ENCODE data around the gene EPB42. TPM values are rescaled to one million over a fixed set of nuclear protein-coding genes. Genes with fewer than 3 reads are reported as not detected.

The EPB42 gene
- total RNA-seq, 1 donor from 2014 or later = not detected

DNA sequence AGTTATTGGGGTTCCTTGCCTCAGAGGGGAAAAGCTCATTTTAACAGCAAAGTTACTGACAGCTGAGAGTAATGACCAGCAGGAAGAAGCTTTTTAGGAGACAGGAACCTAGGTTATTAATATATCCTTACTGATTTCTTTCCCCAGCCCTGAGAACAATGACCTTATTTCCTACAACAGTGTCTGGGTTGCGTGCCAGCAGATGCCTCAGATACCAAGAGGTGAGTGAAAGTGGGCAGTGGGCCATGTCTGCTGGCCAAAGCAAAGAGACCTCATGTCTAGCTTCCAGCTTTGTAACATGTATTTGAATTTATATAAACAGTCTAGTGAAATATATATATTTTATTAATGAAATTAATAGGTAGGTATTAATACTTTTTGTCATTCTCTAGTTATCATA is 30.6 kb downstream of the EPB42 start:
- Mint-ChIP-seq H3K4me1 (ENCODE audit: low read depth) (peaks cover 33% of the 10 kb centered on the region), H3K27me3 (ENCODE audit: low read depth) (no peaks in the 10 kb centered on the region), H3K4me3 (ENCODE audit: unreplicated experiment) (no peak overlapping the region), H3K36me3 (ENCODE audit: low read depth) (peaks cover 23% of the 10 kb centered on the region), H3K9me3 (ENCODE audit: low read depth) (no peaks in the 10 kb centered on the region), H3K27ac (ENCODE audit: unreplicated experiment) (no peak overlapping the region)
- DNase-seq (ENCODE audit: low spot score) = no peak
- TF ChIP-seq, protein P1, sequence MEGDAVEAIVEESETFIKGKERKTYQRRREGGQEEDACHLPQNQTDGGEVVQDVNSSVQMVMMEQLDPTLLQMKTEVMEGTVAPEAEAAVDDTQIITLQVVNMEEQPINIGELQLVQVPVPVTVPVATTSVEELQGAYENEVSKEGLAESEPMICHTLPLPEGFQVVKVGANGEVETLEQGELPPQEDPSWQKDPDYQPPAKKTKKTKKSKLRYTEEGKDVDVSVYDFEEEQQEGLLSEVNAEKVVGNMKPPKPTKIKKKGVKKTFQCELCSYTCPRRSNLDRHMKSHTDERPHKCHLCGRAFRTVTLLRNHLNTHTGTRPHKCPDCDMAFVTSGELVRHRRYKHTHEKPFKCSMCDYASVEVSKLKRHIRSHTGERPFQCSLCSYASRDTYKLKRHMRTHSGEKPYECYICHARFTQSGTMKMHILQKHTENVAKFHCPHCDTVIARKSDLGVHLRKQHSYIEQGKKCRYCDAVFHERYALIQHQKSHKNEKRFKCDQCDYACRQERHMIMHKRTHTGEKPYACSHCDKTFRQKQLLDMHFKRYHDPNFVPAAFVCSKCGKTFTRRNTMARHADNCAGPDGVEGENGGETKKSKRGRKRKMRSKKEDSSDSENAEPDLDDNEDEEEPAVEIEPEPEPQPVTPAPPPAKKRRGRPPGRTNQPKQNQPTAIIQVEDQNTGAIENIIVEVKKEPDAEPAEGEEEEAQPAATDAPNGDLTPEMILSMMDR (IDR thresholded peaks at IDR 0.05) = no peak

DNA sequence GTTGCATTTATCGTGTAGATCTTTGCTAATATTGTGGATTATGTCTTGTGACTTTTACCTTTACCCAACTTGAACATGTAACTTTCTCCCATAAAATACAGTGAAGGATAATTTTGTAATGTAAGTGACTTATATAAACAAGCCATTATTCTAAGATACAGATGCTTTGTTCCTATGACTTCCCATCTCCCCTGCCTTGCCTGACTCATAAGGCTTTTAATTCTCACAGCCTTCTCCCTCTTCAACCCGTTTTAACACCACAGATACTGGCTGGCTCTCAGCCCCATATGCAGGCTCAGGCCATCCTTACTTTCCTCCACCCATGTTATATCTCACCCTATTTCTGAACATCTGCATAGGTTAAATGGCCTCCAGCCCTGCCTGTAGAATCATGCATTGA is 31.5 kb downstream of the EPB42 start:
- no peak overlapping the region for H3K27ac Mint-ChIP-seq (ENCODE audit: unreplicated experiment)
- H3K4me3 Mint-ChIP-seq (ENCODE audit: unreplicated experiment) = no peak overlapping the region
- H3K27me3 Mint-ChIP-seq (ENCODE audit: low read depth) = no peaks in the 10 kb centered on the region
- DNase-seq (ENCODE audit: low spot score) = no peak
- peaks cover 20% of the 10 kb centered on the region for H3K36me3 Mint-ChIP-seq (ENCODE audit: low read depth)
- H3K4me1 Mint-ChIP-seq (ENCODE audit: low read depth) = peaks cover 25% of the 10 kb centered on the region
- TF ChIP-seq, protein P1 (IDR thresholded peaks at IDR 0.05) = no peak
- H3K9me3 Mint-ChIP-seq (ENCODE audit: low read depth) = no peaks in the 10 kb centered on the region

DNA sequence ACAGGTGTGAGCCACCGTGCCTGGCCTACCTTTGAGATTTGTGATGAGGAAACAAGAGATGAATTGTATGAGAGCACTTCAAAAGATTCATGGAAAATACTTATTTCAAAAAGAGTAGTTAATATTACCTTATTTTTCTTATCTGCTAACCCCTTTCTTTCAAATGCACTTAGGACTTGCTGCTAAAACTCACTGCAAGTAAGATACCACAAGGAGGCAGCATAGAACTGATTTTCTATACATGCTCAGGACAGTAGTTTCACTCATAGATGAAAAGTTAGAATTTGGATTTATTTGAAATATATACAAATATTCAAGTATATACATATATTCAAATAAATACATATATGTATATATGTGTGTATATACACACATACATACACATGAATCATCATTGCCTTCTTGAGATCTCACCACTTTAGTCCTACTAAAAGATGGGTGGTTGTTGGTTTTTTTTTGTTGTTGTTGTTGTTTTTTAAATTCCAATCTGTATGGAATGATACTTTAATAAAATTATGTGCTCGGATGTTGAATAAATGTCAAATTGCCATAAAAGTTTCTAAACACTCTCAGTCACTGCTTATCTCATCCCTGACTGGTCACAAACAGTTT is 33.2 kb downstream of the EPB42 start:
- no peaks in the 10 kb centered on the region for H3K27me3 Mint-ChIP-seq (ENCODE audit: low read depth)
- no peak overlapping the region for H3K4me3 Mint-ChIP-seq (ENCODE audit: unreplicated experiment)
- TF ChIP-seq, protein P1 (IDR thresholded peaks at IDR 0.05) = peak; percentile 88
- H3K9me3 Mint-ChIP-seq (ENCODE audit: low read depth) = no peaks in the 10 kb centered on the region
- no peak overlapping the region for H3K27ac Mint-ChIP-seq (ENCODE audit: unreplicated experiment)
- peaks cover 18% of the 10 kb centered on the region for H3K36me3 Mint-ChIP-seq (ENCODE audit: low read depth)
- peaks cover 24% of the 10 kb centered on the region for H3K4me1 Mint-ChIP-seq (ENCODE audit: low read depth)
- DNase-seq (ENCODE audit: low spot score) = no peak

GRCh38 chr15:43186003-43186353 is 34.8 kb downstream of the EPB42 start:
- TF ChIP-seq, protein P1 (IDR thresholded peaks at IDR 0.05) = peak; percentile 62
- H3K4me3 Mint-ChIP-seq (ENCODE audit: unreplicated experiment) = peak overlapping the region; percentile 93
- peaks cover 12% of the 10 kb centered on the region for H3K36me3 Mint-ChIP-seq (ENCODE audit: low read depth)
- no peak for DNase-seq (ENCODE audit: low spot score)
- no peaks in the 10 kb centered on the region for H3K27me3 Mint-ChIP-seq (ENCODE audit: low read depth)
- no peaks in the 10 kb centered on the region for H3K9me3 Mint-ChIP-seq (ENCODE audit: low read depth)
- peaks cover 24% of the 10 kb centered on the region for H3K4me1 Mint-ChIP-seq (ENCODE audit: low read depth)
- H3K27ac Mint-ChIP-seq (ENCODE audit: unreplicated experiment) = peak overlapping the region; percentile 78

- TF ChIP-seq, protein P1 (IDR thresholded peaks at IDR 0.05) = peak; percentile 81
- no peaks in the 10 kb centered on the region for H3K9me3 Mint-ChIP-seq (ENCODE audit: low read depth)
- peak within 1 kb of the TSS; percentile 93 for H3K4me3 Mint-ChIP-seq (ENCODE audit: unreplicated experiment)
- peak within 1 kb of the TSS; percentile 78 for H3K27ac Mint-ChIP-seq (ENCODE audit: unreplicated experiment)
- H3K4me1 Mint-ChIP-seq (ENCODE audit: low read depth) = peaks cover 24% of the 10 kb centered on the region
- H3K36me3 Mint-ChIP-seq (ENCODE audit: low read depth) = peaks cover 9% of the 10 kb centered on the region
- DNase-seq (ENCODE audit: low spot score) = no peak
- no peaks in the 10 kb centered on the region for H3K27me3 Mint-ChIP-seq (ENCODE audit: low read depth)
These were observed 35.4 kb downstream of the EPB42 start, which contains the start of gene CCNDBP1 for GRCh38 chr15:43185157-43186002. Gene CCNDBP1 (plus strand): TSS chr15:43185403. CDS start chr15:43185499, 96 bp downstream.
